PC-9 (cell line): ENCODE measurements around the gene BRF1. TPM values are rescaled to one million over a fixed set of nuclear protein-coding genes. Genes with fewer than 3 reads are reported as not detected.

ENCODE experiments used
- BruUV-seq: library from RNA; stranded (reverse); fragments of 400-500 nt; replicated peaks from 2 replicates; lab custom pipeline; 2021; lab: Mats Ljungman, UMichigan
- CTCF ChIA-PET: fragments of 300-600 bp; sonication (Branson Sonifier 250); formaldehyde crosslinking; loops from one replicate; lab custom pipeline; 2022; ENCODE audit warnings: antibody characterized with exemption; lab: Charles Lee
- POLR2A ChIA-PET: fragments of 300-600 bp; sonication (Branson Sonifier 250); formaldehyde crosslinking; loops from one replicate; lab custom pipeline; 2022; ENCODE audit warnings: antibody characterized with exemption; ENCODE audit not compliant: unreplicated experiment; lab: Charles Lee
- DNase-seq, 2 experiments: peaks; one replicate each; pipeline versions ENCODE4 v3.0.0 to v3.0.0-alpha.2; 2015 to 2022; ENCODE audit warnings: mixed read lengths in 1 of 2
- H2AFZ ChIP-seq: fragments of 200-600 bp; sonication (generic); 2 replicates; pipeline ENCODE4 v1.8.1; 2017; ENCODE audit warnings: antibody characterized with exemption
- H3F3A ChIP-seq: fragments of 200-600 bp; sonication (generic); 2 replicates; pipeline ENCODE4 v1.8.1; 2017; ENCODE audit warnings: antibody characterized with exemption, mild to moderate bottlenecking, low read depth; ENCODE audit not compliant: insufficient read depth
- H3K27ac ChIP-seq: fragments of 200-600 bp; sonication (generic); 2 replicates; pipeline ENCODE4 v1.6.1; 2016; ENCODE audit warnings: mixed run types
- H3K27me3 ChIP-seq: fragments of 200-600 bp; sonication (generic); 2 replicates; pipeline ENCODE4 v1.6.1; 2016; ENCODE audit warnings: low read depth, mixed run types; ENCODE audit not compliant: insufficient read depth
- H3K36me3 ChIP-seq: fragments of 200-600 bp; sonication (generic); 2 replicates; pipeline ENCODE4 v1.6.1; 2016; ENCODE audit warnings: low read depth, mixed run types
- H3K4me1 ChIP-seq: fragments of 200-600 bp; sonication (generic); replicated peaks from 2 replicates; pipeline ENCODE4 v1.6.1; 2016; ENCODE audit warnings: mixed run types; ENCODE audit not compliant: insufficient read depth
- H3K4me2 ChIP-seq: fragments of 200-600 bp; sonication (generic); 2 replicates; pipeline ENCODE4 v1.6.1; 2017; ENCODE audit warnings: mixed run types
- H3K4me3 ChIP-seq: fragments of 200-600 bp; sonication (generic); 2 replicates; pipeline ENCODE4 v1.6.1; 2016; ENCODE audit warnings: mixed run types
- H3K79me2 ChIP-seq: fragments of 200-600 bp; sonication (generic); 2 replicates; pipeline ENCODE4 v1.6.1; 2017; ENCODE audit warnings: low read depth, mixed run types
- H3K9me2 ChIP-seq: fragments of 200-600 bp; sonication (generic); 2 replicates; pipeline ENCODE4 v1.8.1; 2017; ENCODE audit warnings: mild to moderate bottlenecking; ENCODE audit not compliant: insufficient read depth
- H3K9me3 ChIP-seq: fragments of 200-600 bp; sonication (generic); 2 replicates; pipeline ENCODE4 v1.8.1; 2016; ENCODE audit warnings: low read depth; ENCODE audit not compliant: insufficient read depth
- H4K20me1 ChIP-seq: fragments of 200-600 bp; sonication (generic); 2 replicates; pipeline ENCODE4 v1.8.1; 2017; ENCODE audit not compliant: insufficient read depth
- EZH2 ChIP-seq: fragments of 200-600 bp; sonication (generic); IDR thresholded peaks from 2 replicates; pipeline ENCODE4 v1.8.0; 2017; ENCODE audit warnings: antibody characterized with exemption, low read depth
- intact Hi-C: fragments of 100-400 bp; cut with micrococcal nuclease; formaldehyde crosslinking; loops from one replicate; pipeline ENCODE4 v1.10.0; 2022; ENCODE audit not compliant: unreplicated experiment
- total RNA-seq: library from RNA; stranded (reverse); gene quantifications from 2 replicates; pipeline ENCODE4 v1.2.3, GENCODE V29; 2021
- TF ChIP-seq, protein P1 (sequence below): fragments of 200-600 bp; sonication (generic); conservative IDR thresholded peaks from 2 replicates; pipeline ENCODE4 v1.6.1; 2017; ENCODE audit warnings: mixed run types, antibody characterized with exemption, mild to moderate bottlenecking, moderate library complexity

Gene BRF1
- total RNA-seq, 1 experiment from 2014 or later, result 24.8 TPM

DNA sequence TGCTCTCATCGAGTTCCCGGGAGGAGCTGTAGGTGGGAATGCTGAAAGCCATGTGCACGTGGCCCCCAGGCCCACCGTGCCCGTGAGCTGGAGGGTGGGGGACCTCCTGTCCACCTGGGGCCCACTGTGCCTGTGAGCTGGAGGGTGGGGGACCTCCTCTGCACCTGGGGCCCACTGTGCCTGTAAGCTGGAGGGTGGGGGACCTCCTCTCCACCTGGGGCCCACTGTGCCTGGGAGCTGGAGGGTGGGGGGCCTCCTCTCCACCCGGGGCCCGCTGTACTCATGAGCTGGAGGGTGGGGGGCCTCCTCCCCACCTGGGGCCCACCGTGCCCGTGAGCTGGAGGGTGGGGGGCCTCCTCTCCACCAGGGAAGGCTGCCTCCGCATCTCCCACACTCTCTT, 105.8 kb downstream of the BRF1 start:
- BruUV-seq, result no TSS peak

DNA sequence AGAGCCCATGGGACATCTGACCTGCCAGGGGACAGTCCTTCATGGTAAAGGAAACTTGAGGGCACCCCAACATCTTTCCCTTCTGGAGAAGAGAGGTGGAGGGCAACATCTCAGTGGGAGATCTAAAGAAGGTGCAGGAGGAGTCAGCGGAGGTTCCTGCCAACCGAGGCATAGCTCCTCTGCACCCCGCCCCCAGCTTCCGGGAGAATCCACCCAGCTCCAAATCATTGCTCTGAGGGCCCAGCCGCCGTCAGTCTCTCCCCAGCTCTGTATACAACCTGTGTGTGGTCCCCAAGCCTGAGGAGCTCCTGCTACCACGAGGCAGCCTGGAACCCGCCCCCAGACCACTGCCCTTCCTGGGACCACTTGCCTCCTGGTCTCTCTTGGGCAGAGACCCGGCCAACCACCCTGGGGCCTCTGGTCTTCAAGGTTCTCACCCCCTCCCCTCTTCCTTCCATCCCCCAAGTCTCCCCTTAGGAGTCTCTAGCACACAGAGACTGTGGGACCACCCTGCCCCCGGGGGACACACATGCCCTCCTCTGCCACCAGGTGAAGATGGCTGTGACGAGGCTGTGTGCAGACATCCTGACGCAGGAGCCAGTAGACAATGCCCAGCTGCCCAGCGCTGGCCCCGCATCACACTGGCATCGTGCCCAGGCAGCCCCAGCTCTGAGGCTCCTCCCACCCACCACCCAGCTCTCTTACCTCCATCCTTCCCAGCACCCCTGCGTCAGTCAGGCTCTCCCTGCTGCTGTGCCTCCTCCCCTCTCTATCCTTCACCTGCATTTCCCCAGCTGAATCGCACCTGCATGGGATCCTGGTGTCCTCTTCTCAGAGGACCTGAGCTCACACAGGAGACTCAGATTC, 106.7 kb downstream of the BRF1 start:
- H3K4me3 ChIP-seq, result no peak overlapping the region
- DNase-seq, result peak in 1 of 2 experiments; percentile 66
- H3K4me1 ChIP-seq, result peaks cover 13% of the 10 kb centered on the region
- no peaks in the 10 kb centered on the region for H3F3A ChIP-seq
- H3K9me3 ChIP-seq, result no peaks in the 10 kb centered on the region
- H4K20me1 ChIP-seq, result no peaks in the 10 kb centered on the region
- ChIA-PET POLR2A (interaction anchor here (0.6 kb wide), 1 partner anchor 40 kb away, joined by 6 read pairs; no protein-coding TSS in a partner anchor), CTCF (no interaction called here)
- intact Hi-C loops, result no loop called here
- no peak overlapping the region for H3K27ac ChIP-seq
- no peak for TF ChIP-seq EZH2
- TF ChIP-seq, protein P1, sequence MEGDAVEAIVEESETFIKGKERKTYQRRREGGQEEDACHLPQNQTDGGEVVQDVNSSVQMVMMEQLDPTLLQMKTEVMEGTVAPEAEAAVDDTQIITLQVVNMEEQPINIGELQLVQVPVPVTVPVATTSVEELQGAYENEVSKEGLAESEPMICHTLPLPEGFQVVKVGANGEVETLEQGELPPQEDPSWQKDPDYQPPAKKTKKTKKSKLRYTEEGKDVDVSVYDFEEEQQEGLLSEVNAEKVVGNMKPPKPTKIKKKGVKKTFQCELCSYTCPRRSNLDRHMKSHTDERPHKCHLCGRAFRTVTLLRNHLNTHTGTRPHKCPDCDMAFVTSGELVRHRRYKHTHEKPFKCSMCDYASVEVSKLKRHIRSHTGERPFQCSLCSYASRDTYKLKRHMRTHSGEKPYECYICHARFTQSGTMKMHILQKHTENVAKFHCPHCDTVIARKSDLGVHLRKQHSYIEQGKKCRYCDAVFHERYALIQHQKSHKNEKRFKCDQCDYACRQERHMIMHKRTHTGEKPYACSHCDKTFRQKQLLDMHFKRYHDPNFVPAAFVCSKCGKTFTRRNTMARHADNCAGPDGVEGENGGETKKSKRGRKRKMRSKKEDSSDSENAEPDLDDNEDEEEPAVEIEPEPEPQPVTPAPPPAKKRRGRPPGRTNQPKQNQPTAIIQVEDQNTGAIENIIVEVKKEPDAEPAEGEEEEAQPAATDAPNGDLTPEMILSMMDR, result no peak
- H3K36me3 ChIP-seq, result no peaks in the 10 kb centered on the region
- no peaks in the 10 kb centered on the region for H3K9me2 ChIP-seq
- H2AFZ ChIP-seq, result no peak overlapping the region
- no peak overlapping the region for H3K4me2 ChIP-seq
- H3K27me3 ChIP-seq, result peaks cover 32% of the 10 kb centered on the region
- BruUV-seq, result no TSS peak
- no peaks in the 10 kb centered on the region for H3K79me2 ChIP-seq

More for the DNA sequence above, 105.8 kb downstream of the BRF1 start:
- intact Hi-C loops, result no loop called here
- ChIA-PET POLR2A (no interaction called here), CTCF (no interaction called here)
- Histone ChIP-seq H3K36me3 (no peaks in the 10 kb centered on the region), H3K9me2 (no peaks in the 10 kb centered on the region), H3K4me2 (no peak overlapping the region), H3K27me3 (peaks cover 25% of the 10 kb centered on the region), H4K20me1 (no peaks in the 10 kb centered on the region), H3K79me2 (no peaks in the 10 kb centered on the region), H3F3A (no peaks in the 10 kb centered on the region), H3K27ac (no peak overlapping the region), H3K9me3 (no peaks in the 10 kb centered on the region), H3K4me1 (peaks cover 14% of the 10 kb centered on the region), H3K4me3 (no peak overlapping the region), H2AFZ (no peak overlapping the region)
- TF ChIP-seq, protein P1, result no peak
- no peak for TF ChIP-seq EZH2
- no peak for DNase-seq

DNA sequence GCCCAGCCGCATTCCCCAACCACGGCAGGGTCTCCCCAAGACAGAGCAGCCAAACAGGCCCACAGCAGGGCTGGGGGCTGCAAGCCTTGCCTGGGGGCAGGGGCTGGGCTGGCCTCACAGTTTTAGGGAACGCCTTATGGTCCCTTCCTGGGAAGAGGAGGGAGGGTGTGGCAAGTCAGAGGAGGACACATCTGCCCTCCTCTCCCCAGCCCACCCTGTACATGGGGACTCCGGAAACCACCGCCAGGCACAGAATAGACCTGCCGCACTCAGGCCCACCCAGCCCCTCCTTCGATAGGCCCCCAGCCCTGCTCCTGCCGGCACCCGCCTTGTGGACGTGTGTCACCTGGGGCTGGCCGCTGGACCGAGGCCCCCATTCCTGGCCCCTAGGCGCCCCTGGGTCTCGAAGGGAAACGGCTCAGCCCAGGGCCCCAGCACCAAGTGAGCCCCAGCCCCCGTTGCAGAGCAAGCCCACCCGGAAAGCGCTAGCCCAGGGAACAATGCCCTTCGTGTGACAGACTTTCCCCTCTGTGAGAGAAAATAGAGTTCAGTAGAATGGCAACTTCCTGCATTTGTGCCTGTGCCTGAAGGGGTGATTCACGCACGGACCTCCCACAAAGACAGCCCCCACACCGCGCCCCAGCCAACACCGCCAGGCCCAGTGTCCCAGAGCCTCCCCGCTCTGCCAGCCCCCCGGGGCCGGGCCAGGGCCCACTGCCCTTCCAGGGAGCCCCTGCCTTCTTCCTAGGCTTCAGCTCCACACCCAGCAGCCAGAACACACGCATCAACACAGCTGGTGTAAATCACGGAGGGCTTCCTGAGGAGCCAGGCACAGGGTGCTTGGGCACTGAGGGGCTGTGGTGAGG, 107.7 kb downstream of the BRF1 start:
- no peaks in the 10 kb centered on the region for H3K36me3 ChIP-seq
- no peaks in the 10 kb centered on the region for H3K79me2 ChIP-seq
- H3K4me2 ChIP-seq, result 0 out of 2 replicates have a peak overlapping the region, but pooled peaks have one; percentile 7
- DNase-seq, result no peak
- peaks cover 8% of the 10 kb centered on the region; the same call in 1 of the 2 replicates for H3K4me1 ChIP-seq
- H2AFZ ChIP-seq, result no peak overlapping the region
- intact Hi-C loops, result no loop called here
- H3K4me3 ChIP-seq, result no peak overlapping the region
- H4K20me1 ChIP-seq, result no peaks in the 10 kb centered on the region
- BruUV-seq, result no TSS peak
- no peaks in the 10 kb centered on the region for H3K9me3 ChIP-seq
- H3F3A ChIP-seq, result no peaks in the 10 kb centered on the region
- TF ChIP-seq, protein P1, result no peak
- TF ChIP-seq EZH2, result no peak
- peaks cover 32% of the 10 kb centered on the region for H3K27me3 ChIP-seq
- H3K9me2 ChIP-seq, result no peaks in the 10 kb centered on the region
- no peak overlapping the region for H3K27ac ChIP-seq
- POLR2A ChIA-PET, result no interaction called here
- CTCF ChIA-PET, result no interaction called here
